ENCODE results near the gene CNTN4. TPM values are rescaled to one million over a fixed set of nuclear protein-coding genes. Genes with fewer than 3 reads are reported as not detected.

Gene CNTN4
- total and polyA plus RNA-seq, 9 donors, result 0.35 to 16.7 (median 3.0) TPM

- H3K27me3 ChIP-seq, result no peaks in the 10 kb centered on the region
- 64 to 71% (median 66%) methylated on average over 12 of the region's 12 CpGs for WGBS, 3 donors
- TF ChIP-seq POLR2A (IDR thresholded peaks at IDR 0.05) (no peak), EP300 (IDR thresholded peaks at IDR 0.05) (no peak)
- H3K4me3 ChIP-seq, result no peak overlapping the region
- DNase-seq, result no peak
- intact Hi-C loops (cut with DNase I), result no loop called here
- no peaks in the 10 kb centered on the region for H3K9me3 ChIP-seq
- H3K4me1 ChIP-seq (ENCODE audit: insufficient read depth), result no peaks in the 10 kb centered on the region
- no peak overlapping the region for H3K27ac ChIP-seq
- no peaks in the 10 kb centered on the region for H3K36me3 ChIP-seq
Measured at GRCh38 chr3:2856138-2857133, 757.8 kb downstream of the CNTN4 start.

GRCh38 chr3:2860626-2861025 is 762.0 kb downstream of the CNTN4 start:
- Histone ChIP-seq H3K4me1 (ENCODE audit: insufficient read depth) (no peaks in the 10 kb centered on the region), H3K4me3 (no peak overlapping the region), H3K36me3 (no peaks in the 10 kb centered on the region), H3K9me3 (no peaks in the 10 kb centered on the region), H3K27ac (no peak overlapping the region), H3K27me3 (no peaks in the 10 kb centered on the region)
- no peak for DNase-seq
- TF ChIP-seq EP300 (IDR thresholded peaks at IDR 0.05) (no peak), POLR2A (IDR thresholded peaks at IDR 0.05) (no peak), CTCF (IDR thresholded peaks at IDR 0.05) (no peak)
- intact Hi-C loops (cut with DNase I), result no loop called here
- WGBS, 3 donors, result 78 to 99% (median 97%) methylated on average over 2 of the region's 2 CpGs

GRCh38 chr3:2861120-2861519 is 762.5 kb downstream of the CNTN4 start:
- no peaks in the 10 kb centered on the region for H3K27me3 ChIP-seq
- WGBS, 3 donors, result 81 to 86% (median 85%) methylated on average over 1 of the region's 1 CpG
- no peaks in the 10 kb centered on the region for H3K4me1 ChIP-seq (ENCODE audit: insufficient read depth)
- H3K27ac ChIP-seq, result no peak overlapping the region
- no peak for TF ChIP-seq CTCF (IDR thresholded peaks at IDR 0.05)
- no peak for TF ChIP-seq EP300 (IDR thresholded peaks at IDR 0.05)
- TF ChIP-seq POLR2A (IDR thresholded peaks at IDR 0.05), result no peak
- intact Hi-C loops (cut with DNase I), result no loop called here
- no peaks in the 10 kb centered on the region for H3K36me3 ChIP-seq
- H3K4me3 ChIP-seq, result no peak overlapping the region
- no peak for DNase-seq
- H3K9me3 ChIP-seq, result no peaks in the 10 kb centered on the region

GRCh38 chr3:2861920-2862319 is 763.3 kb downstream of the CNTN4 start:
- H3K36me3 ChIP-seq, result no peaks in the 10 kb centered on the region
- H3K27me3 ChIP-seq, result no peaks in the 10 kb centered on the region
- H3K9me3 ChIP-seq, result no peaks in the 10 kb centered on the region
- DNase-seq, result no peak
- no peaks in the 10 kb centered on the region for H3K4me1 ChIP-seq (ENCODE audit: insufficient read depth)
- intact Hi-C loops (cut with DNase I), result no loop called here
- H3K4me3 ChIP-seq, result no peak overlapping the region
- 83 to 90% (median 88%) methylated on average over 1 of the region's 1 CpG for WGBS, 3 donors
- H3K27ac ChIP-seq, result no peak overlapping the region
- TF ChIP-seq EP300 (IDR thresholded peaks at IDR 0.05) (no peak), CTCF (IDR thresholded peaks at IDR 0.05) (no peak), POLR2A (IDR thresholded peaks at IDR 0.05) (no peak)

- no peaks in the 10 kb centered on the region for H3K36me3 ChIP-seq
- H3K4me3 ChIP-seq, result no peak overlapping the region
- intact Hi-C loops (cut with DNase I), result no loop called here
- DNase-seq, result no peak
- no peaks in the 10 kb centered on the region for H3K27me3 ChIP-seq
- TF ChIP-seq CTCF (IDR thresholded peaks at IDR 0.05), result no peak
- no peak for TF ChIP-seq EP300 (IDR thresholded peaks at IDR 0.05)
- no peak for TF ChIP-seq POLR2A (IDR thresholded peaks at IDR 0.05)
- no peaks in the 10 kb centered on the region for H3K4me1 ChIP-seq (ENCODE audit: insufficient read depth)
- 82 to 88% (median 83%) methylated on average over 1 of the region's 1 CpG for WGBS, 3 donors
- no peaks in the 10 kb centered on the region for H3K9me3 ChIP-seq
- H3K27ac ChIP-seq, result no peak overlapping the region
Measured at GRCh38 chr3:2862366-2862765, 763.7 kb downstream of the CNTN4 start.

Data from ovary (tissue), 9 donors.